Measurements from ENCODE around the gene PTPRR. TPM values are rescaled to one million over a fixed set of nuclear protein-coding genes. Genes with fewer than 3 reads are reported as not detected.

Gene PTPRR
- total and polyA plus RNA-seq, 4 donors = 6.2 to 32.7 (median 17.5) TPM

DNA sequence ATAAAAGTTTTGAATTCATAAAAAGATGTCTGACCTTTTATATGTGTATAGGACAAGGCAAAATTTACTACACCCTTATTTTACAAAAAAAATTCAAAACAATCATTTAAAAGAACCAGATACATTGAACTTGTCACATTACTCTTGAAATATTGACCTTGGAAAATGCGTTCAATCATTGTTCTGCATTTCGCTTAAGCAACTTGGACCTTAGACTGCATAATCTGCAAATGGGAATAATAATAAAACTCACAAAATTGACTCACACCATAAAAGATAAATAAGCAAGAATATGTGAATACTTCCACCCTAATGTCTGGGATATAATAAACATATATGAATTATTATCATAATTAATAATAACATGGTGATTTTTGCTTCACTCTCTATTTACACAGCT is 213.9 kb downstream of the PTPRR start:
- Histone ChIP-seq H3K27me3 (ENCODE audit: control insufficient read depth, insufficient read depth, low read length) (no peaks in the 10 kb centered on the region), H3K4me1 (ENCODE audit: control insufficient read depth, insufficient read depth, low read length) (no peaks in the 10 kb centered on the region), H3K27ac (ENCODE audit: low read depth, low read length) (no peak overlapping the region), H3K4me3 (ENCODE audit: low read depth, low read length) (no peak overlapping the region), H3K9me3 (ENCODE audit: control insufficient read depth, insufficient read depth, low read length) (no peaks in the 10 kb centered on the region), H3K36me3 (ENCODE audit: control insufficient read depth, insufficient read depth, low read length) (no peaks in the 10 kb centered on the region)
- WGBS (ENCODE audit: insufficient coverage) = no CpG with 5 or more reads among the region's 2 CpGs
- DNase-seq (ENCODE audit: low read depth in 4 of 6, low spot score in 6 of 6) = no peak

- H3K27ac ChIP-seq (ENCODE audit: low read depth, low read length) = no peak overlapping the region
- no CpG with 5 or more reads among the region's 1 CpG for WGBS (ENCODE audit: insufficient coverage)
- no peaks in the 10 kb centered on the region for H3K4me1 ChIP-seq (ENCODE audit: control insufficient read depth, insufficient read depth, low read length)
- no peaks in the 10 kb centered on the region for H3K27me3 ChIP-seq (ENCODE audit: control insufficient read depth, insufficient read depth, low read length)
- H3K9me3 ChIP-seq (ENCODE audit: control insufficient read depth, insufficient read depth, low read length) = no peaks in the 10 kb centered on the region
- DNase-seq (ENCODE audit: low read depth in 4 of 6, low spot score in 6 of 6) = no peak
- no peaks in the 10 kb centered on the region for H3K36me3 ChIP-seq (ENCODE audit: control insufficient read depth, insufficient read depth, low read length)
- H3K4me3 ChIP-seq (ENCODE audit: low read depth, low read length) = no peak overlapping the region
These were observed 222.2 kb downstream of the PTPRR start for GRCh38 chr12:70698345-70698744.

DNA sequence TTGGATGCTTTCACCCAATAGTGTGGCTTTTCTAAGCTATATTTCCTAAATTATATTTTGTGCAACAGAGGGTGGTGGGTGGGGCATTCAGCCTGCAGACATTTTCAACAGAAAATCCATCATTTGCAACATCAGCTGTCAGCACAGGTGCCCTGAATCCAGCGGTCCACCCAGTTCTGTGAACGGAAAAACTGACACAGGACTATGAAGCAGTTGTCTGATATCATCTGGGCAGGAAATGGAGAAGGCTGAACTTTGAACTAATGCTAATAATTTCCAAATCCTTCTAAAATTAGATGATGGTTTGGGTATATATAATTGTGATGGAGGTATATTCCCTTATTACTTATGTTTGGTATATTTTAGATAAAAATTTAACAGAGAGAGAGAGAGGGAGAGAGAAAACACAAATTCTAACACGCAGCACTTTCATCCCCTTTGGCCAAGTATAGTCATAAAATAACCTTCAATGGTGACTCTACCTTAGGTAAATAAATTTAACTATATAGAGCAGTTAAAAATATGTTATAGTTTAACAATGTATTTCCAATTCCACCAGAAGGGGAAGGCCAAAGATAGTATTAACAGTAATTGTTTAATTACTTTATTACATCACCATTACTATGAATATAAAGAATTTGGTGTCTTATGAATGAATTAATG is 225.0 kb downstream of the PTPRR start:
- DNase-seq (ENCODE audit: low read depth in 4 of 6, low spot score in 6 of 6) = no peak
- Histone ChIP-seq H3K4me3 (ENCODE audit: low read depth, low read length) (no peak overlapping the region), H3K9me3 (ENCODE audit: control insufficient read depth, insufficient read depth, low read length) (no peaks in the 10 kb centered on the region), H3K27me3 (ENCODE audit: control insufficient read depth, insufficient read depth, low read length) (no peaks in the 10 kb centered on the region), H3K36me3 (ENCODE audit: control insufficient read depth, insufficient read depth, low read length) (no peaks in the 10 kb centered on the region), H3K4me1 (ENCODE audit: control insufficient read depth, insufficient read depth, low read length) (no peaks in the 10 kb centered on the region), H3K27ac (ENCODE audit: low read depth, low read length) (no peak overlapping the region)
- no CpG with 5 or more reads among the region's 3 CpGs for WGBS (ENCODE audit: insufficient coverage)

DNA sequence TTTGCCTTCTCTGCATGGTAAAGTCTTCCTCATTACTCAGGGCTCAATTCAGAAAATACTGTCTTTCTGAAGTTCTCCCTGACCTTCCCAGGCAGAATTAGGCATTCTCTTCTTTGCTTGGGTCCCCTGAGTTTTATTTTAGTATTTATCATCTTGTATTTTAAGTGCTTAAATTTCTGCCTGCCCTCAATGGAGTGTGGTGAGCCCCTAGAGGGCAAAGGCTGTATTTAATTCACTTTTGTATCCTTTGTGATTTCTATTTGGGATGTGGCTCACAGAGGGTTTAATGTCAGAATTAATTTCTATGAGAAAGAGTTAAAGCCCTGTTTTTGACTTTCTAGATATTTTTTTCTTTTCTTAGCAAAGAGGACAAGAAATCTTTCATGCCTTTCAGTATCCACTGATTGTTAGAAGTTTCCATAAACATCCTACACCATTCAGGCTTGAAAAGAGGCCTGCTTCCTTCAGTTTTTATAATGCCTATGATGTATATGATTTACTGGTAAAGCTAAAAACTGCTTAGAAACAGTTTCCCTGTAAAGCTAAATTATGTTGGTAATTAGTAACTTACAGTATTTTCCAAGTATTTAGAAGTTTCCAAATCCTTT is 227.8 kb downstream of the PTPRR start:
- H3K36me3 ChIP-seq (ENCODE audit: control insufficient read depth, insufficient read depth, low read length) = no peaks in the 10 kb centered on the region

DNA sequence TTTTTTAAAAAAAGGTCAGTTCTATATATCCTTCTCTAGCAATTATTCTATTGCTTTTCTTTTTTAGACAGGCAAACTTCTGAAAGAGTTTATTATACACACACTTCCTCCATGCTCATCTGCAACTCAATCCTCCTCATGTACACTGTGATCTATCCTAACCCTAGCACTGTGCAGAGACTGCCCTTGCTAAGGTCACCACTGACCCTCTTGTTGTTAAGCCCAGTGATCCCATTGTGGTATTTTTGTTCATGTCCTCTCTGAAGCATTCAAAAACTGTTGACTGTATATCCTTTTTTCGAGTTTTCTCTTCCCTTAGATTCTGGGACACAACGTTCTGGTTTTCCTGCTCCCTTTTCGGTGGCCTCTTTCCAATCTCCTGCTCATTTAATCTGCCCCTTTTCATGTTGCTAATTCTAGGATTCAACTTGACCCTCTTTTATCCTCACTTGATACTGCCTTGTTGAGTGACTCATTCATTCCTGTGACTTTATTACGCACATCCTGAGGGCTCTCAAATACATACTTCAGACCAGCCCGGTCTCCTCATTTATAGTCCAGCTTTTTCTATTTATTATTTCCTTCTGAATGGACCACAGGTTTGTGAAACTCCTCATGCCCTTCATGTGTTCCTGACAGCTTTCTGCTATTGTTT is 229.4 kb downstream of the PTPRR start:
- H3K36me3 ChIP-seq (ENCODE audit: control insufficient read depth, insufficient read depth, low read length) = no peaks in the 10 kb centered on the region
- no peaks in the 10 kb centered on the region for H3K9me3 ChIP-seq (ENCODE audit: control insufficient read depth, insufficient read depth, low read length)
- no peaks in the 10 kb centered on the region for H3K27me3 ChIP-seq (ENCODE audit: control insufficient read depth, insufficient read depth, low read length)
- H3K4me1 ChIP-seq (ENCODE audit: control insufficient read depth, insufficient read depth, low read length) = no peaks in the 10 kb centered on the region
- 91% methylated on average over 4 of the region's 5 CpGs for WGBS (ENCODE audit: insufficient coverage)
- no peak overlapping the region for H3K27ac ChIP-seq (ENCODE audit: low read depth, low read length)
- H3K4me3 ChIP-seq (ENCODE audit: low read depth, low read length) = no peak overlapping the region
- no peak for DNase-seq (ENCODE audit: low read depth in 4 of 6, low spot score in 6 of 6)

More for the DNA sequence above, 227.8 kb downstream of the PTPRR start:
- Histone ChIP-seq H3K4me1 (ENCODE audit: control insufficient read depth, insufficient read depth, low read length) (no peaks in the 10 kb centered on the region), H3K27ac (ENCODE audit: low read depth, low read length) (no peak overlapping the region), H3K27me3 (ENCODE audit: control insufficient read depth, insufficient read depth, low read length) (no peaks in the 10 kb centered on the region), H3K9me3 (ENCODE audit: control insufficient read depth, insufficient read depth, low read length) (no peaks in the 10 kb centered on the region), H3K4me3 (ENCODE audit: low read depth, low read length) (no peak overlapping the region)
- no peak for DNase-seq (ENCODE audit: low read depth in 4 of 6, low spot score in 6 of 6)

DNA sequence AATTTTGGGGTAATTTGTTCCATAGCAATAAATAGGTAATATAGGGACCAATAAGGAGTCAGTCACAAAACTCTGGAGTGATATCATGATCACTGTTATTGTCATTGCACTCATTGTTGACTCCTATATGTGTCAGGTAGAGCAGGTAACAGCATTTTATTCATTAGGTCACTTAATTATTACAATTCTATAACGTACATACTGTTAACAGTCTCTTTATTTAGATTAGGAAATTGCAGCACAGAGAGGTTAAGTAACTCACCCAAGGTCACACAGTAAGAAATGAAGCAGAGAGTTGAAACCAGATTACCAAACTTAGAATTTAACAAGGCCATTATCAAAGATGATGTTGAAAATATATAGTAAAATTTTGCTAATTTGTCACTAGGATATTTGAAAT is 233.6 kb downstream of the PTPRR start:
- DNase-seq (ENCODE audit: low read depth in 4 of 6, low spot score in 6 of 6) = no peak
- no peaks in the 10 kb centered on the region for H3K36me3 ChIP-seq (ENCODE audit: control insufficient read depth, insufficient read depth, low read length)
- H3K4me3 ChIP-seq (ENCODE audit: low read depth, low read length) = no peak overlapping the region
- no peak overlapping the region for H3K27ac ChIP-seq (ENCODE audit: low read depth, low read length)
- no peaks in the 10 kb centered on the region for H3K27me3 ChIP-seq (ENCODE audit: control insufficient read depth, insufficient read depth, low read length)
- H3K9me3 ChIP-seq (ENCODE audit: control insufficient read depth, insufficient read depth, low read length) = no peaks in the 10 kb centered on the region
- WGBS (ENCODE audit: insufficient coverage) = no CpG with 5 or more reads among the region's 1 CpG
- H3K4me1 ChIP-seq (ENCODE audit: control insufficient read depth, insufficient read depth, low read length) = no peaks in the 10 kb centered on the region

DNA sequence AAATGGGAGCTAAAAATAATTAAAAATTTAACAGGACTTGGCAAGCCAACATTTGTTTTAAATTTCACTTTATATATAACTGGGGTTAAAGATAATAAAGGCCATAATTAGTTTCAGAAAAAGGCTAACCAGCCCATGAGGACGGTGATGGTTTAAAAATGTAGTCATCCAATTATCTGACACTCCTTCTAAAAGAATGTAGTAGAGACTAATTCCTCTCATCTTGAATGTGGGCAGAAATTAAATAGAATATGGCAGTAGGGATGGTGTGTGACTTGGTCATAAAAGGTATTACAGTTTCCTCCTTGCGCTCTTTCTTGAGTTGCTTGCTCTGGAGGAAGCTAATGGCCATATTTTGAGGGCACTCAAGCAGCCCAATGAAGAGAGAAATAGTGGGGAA is 234.2 kb downstream of the PTPRR start:
- WGBS (ENCODE audit: insufficient coverage) = 75% methylated on average over 1 of the region's 2 CpGs
- H3K27me3 ChIP-seq (ENCODE audit: control insufficient read depth, insufficient read depth, low read length) = no peaks in the 10 kb centered on the region
- H3K27ac ChIP-seq (ENCODE audit: low read depth, low read length) = no peak overlapping the region
- no peaks in the 10 kb centered on the region for H3K9me3 ChIP-seq (ENCODE audit: control insufficient read depth, insufficient read depth, low read length)
- no peak overlapping the region for H3K4me3 ChIP-seq (ENCODE audit: low read depth, low read length)
- H3K36me3 ChIP-seq (ENCODE audit: control insufficient read depth, insufficient read depth, low read length) = no peaks in the 10 kb centered on the region
- no peak for DNase-seq (ENCODE audit: low read depth in 4 of 6, low spot score in 6 of 6)
- H3K4me1 ChIP-seq (ENCODE audit: control insufficient read depth, insufficient read depth, low read length) = no peaks in the 10 kb centered on the region

- 100% methylated on average over 1 of the region's 3 CpGs for WGBS (ENCODE audit: insufficient coverage)
- Histone ChIP-seq H3K27me3 (ENCODE audit: control insufficient read depth, insufficient read depth, low read length) (no peaks in the 10 kb centered on the region), H3K27ac (ENCODE audit: low read depth, low read length) (no peak overlapping the region)
These were observed 236.6 kb downstream of the PTPRR start for GRCh38 chr12:70683976-70684375.

DNA sequence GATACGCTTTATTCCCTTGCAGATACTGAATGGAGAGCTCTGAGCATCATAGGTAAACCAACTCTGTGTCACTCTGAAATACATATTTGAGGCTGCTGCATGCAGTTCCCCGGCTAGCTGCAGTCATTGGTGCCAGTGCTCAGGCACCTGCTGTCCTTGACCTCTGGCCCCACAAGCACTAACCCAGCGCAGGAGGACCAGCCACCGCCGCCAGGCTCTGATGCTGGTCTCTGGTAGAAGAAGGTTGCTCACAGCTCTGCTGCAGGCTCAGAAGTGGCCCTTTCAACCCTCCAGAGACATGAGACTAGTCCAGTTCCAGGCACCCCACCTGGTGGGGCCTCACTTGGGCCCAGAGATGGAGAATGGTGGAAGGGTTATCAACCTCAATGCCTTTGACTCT is 248.8 kb downstream of the PTPRR start:
- whole genome bisulfite sequencing (ENCODE audit: insufficient coverage) = 98% methylated on average over 4 of the region's 5 CpGs

More at GRCh38 chr12:70683976-70684375, 236.6 kb downstream of the PTPRR start:
- H3K4me3 ChIP-seq (ENCODE audit: low read depth, low read length) = no peak overlapping the region
- DNase-seq (ENCODE audit: low read depth in 4 of 6, low spot score in 6 of 6) = no peak
- no peaks in the 10 kb centered on the region for H3K36me3 ChIP-seq (ENCODE audit: control insufficient read depth, insufficient read depth, low read length)
- no peaks in the 10 kb centered on the region for H3K9me3 ChIP-seq (ENCODE audit: control insufficient read depth, insufficient read depth, low read length)
- H3K4me1 ChIP-seq (ENCODE audit: control insufficient read depth, insufficient read depth, low read length) = no peaks in the 10 kb centered on the region

DNA sequence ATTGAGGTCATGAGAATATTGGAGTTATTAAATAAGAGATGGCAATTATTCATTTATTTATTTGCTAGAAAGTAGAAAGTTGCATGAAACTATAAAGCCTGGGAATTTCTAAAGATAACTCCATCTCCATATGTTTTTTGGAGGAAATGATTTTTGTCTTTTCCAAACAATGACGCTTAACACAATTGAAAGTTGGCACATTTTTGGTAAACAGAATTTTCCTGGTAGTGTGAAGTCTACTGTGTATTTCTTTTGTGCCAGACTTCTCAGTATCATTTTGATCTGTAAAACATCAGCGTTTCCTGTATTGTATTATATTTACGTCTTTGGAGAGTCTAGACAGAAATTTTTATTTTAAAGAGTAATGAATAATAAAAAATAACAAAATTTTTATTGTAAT is 249.6 kb downstream of the PTPRR start:
- Histone ChIP-seq H3K9me3 (ENCODE audit: control insufficient read depth, insufficient read depth, low read length) (no peaks in the 10 kb centered on the region), H3K27me3 (ENCODE audit: control insufficient read depth, insufficient read depth, low read length) (no peaks in the 10 kb centered on the region), H3K4me1 (ENCODE audit: control insufficient read depth, insufficient read depth, low read length) (no peaks in the 10 kb centered on the region), H3K4me3 (ENCODE audit: low read depth, low read length) (no peak overlapping the region), H3K27ac (ENCODE audit: low read depth, low read length) (no peak overlapping the region), H3K36me3 (ENCODE audit: control insufficient read depth, insufficient read depth, low read length) (peaks cover 3% of the 10 kb centered on the region)
- no peak for DNase-seq (ENCODE audit: low read depth in 4 of 6, low spot score in 6 of 6)
- 60% methylated on average over 1 of the region's 3 CpGs for WGBS (ENCODE audit: insufficient coverage)

More for the DNA sequence above, 248.8 kb downstream of the PTPRR start:
- Histone ChIP-seq H3K27ac (ENCODE audit: low read depth, low read length) (no peak overlapping the region), H3K36me3 (ENCODE audit: control insufficient read depth, insufficient read depth, low read length) (peaks cover 3% of the 10 kb centered on the region), H3K27me3 (ENCODE audit: control insufficient read depth, insufficient read depth, low read length) (no peaks in the 10 kb centered on the region), H3K4me3 (ENCODE audit: low read depth, low read length) (no peak overlapping the region), H3K9me3 (ENCODE audit: control insufficient read depth, insufficient read depth, low read length) (no peaks in the 10 kb centered on the region), H3K4me1 (ENCODE audit: control insufficient read depth, insufficient read depth, low read length) (no peaks in the 10 kb centered on the region)
- DNase-seq (ENCODE audit: low read depth in 4 of 6, low spot score in 6 of 6) = no peak
